ENCODE data around the gene OGA. TPM values are rescaled to one million over a fixed set of nuclear protein-coding genes. Genes with fewer than 3 reads are reported as not detected.

OGA gene
- total RNA-seq, 1 donor from 2014 or later: 125 TPM

DNA sequence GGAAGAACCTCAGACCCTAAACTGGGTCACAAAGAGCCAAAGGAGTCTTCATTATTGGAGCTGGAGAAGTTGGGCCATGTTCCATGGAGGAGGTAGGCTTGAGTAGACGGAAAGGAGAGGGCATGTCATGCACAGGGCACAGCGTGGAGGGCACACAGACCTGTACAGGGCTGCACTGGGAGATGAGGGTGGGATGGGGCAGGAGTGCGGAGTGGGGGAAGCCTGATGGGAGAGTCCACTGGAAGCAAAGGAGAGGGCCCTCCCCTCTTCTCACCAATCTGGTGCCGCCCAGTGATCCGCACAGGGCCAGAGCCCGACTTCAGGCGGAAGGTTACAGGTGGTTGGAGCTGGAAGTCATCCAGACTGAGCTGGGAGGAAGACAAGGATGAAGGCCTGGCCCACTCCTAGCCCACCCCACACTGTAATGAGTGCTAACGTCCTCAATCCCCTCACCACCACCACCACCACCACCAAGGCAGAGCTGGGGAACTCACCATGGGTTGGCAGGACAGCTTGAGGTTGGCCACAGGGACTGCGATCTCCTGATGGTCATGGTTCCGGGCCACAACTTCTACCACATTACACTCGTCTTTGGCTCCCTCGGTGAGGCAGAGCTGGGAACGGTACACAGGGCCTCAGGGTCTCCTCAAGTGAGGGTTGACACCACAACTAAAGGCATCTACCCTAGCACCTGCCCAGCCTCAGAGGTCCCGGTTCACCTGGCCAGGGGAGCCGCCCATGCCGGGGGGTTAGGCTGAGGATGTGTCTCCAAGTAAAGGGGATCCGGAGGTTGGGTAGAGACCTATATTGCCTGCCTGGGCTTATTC lies 36.0 kb downstream of the OGA start:
- DNase-seq (ENCODE audit: extremely low spot score in 2 of 2): no peak
- Histone ChIP-seq H3K9me3 (no peaks in the 10 kb centered on the region), H3K27ac (no peak overlapping the region), H3K4me3 (peak overlapping the region; percentile 53 to 70), H3K27me3 (no peaks in the 10 kb centered on the region), H3K36me3 (peaks cover 0 to 24% of the 10 kb centered on the region in 2 donors), H3K4me1 (peaks cover 62% of the 10 kb centered on the region)
- TF ChIP-seq POLR2A (IDR thresholded peaks at IDR 0.05): no peak
- TF ChIP-seq, protein P1, sequence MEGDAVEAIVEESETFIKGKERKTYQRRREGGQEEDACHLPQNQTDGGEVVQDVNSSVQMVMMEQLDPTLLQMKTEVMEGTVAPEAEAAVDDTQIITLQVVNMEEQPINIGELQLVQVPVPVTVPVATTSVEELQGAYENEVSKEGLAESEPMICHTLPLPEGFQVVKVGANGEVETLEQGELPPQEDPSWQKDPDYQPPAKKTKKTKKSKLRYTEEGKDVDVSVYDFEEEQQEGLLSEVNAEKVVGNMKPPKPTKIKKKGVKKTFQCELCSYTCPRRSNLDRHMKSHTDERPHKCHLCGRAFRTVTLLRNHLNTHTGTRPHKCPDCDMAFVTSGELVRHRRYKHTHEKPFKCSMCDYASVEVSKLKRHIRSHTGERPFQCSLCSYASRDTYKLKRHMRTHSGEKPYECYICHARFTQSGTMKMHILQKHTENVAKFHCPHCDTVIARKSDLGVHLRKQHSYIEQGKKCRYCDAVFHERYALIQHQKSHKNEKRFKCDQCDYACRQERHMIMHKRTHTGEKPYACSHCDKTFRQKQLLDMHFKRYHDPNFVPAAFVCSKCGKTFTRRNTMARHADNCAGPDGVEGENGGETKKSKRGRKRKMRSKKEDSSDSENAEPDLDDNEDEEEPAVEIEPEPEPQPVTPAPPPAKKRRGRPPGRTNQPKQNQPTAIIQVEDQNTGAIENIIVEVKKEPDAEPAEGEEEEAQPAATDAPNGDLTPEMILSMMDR (IDR thresholded peaks at IDR 0.05): no peak
- TF ChIP-seq POLR2AphosphoS5 (IDR thresholded peaks at IDR 0.05; ENCODE audit: insufficient read depth in 1 of 2, low read depth in 1 of 2): no peak
- intact Hi-C loops (cut with DNase I): no loop called here

DNA sequence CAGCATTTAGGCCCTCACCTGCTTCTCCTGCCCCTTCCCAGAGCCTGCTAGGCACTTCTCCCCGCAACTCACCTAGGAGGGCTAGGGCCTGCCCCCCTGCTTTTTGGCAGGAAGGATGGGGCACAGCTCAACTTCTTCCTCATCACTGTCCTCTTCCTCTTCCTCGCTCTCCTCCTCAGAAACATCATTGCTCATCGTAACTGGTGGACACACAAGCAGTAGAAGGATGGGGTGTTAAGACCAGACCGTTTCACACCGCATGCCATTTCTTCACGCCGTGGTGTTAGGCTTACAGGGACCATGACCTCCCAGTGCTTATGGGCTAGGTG lies 36.6 kb downstream of the OGA start:
- H3K4me3 ChIP-seq: no peak overlapping the region
- TF ChIP-seq POLR2AphosphoS5 (IDR thresholded peaks at IDR 0.05; ENCODE audit: insufficient read depth in 1 of 2, low read depth in 1 of 2) (no peak), POLR2A (IDR thresholded peaks at IDR 0.05) (no peak)
- TF ChIP-seq, protein P1 (IDR thresholded peaks at IDR 0.05): no peak
- no peak for DNase-seq (ENCODE audit: extremely low spot score in 2 of 2)
- H3K9me3 ChIP-seq: no peaks in the 10 kb centered on the region
- no peak overlapping the region for H3K27ac ChIP-seq
- no peaks in the 10 kb centered on the region for H3K27me3 ChIP-seq
- intact Hi-C loops (cut with DNase I): no loop called here
- peaks cover 62% of the 10 kb centered on the region for H3K4me1 ChIP-seq
- H3K36me3 ChIP-seq: peaks cover 0 to 18% of the 10 kb centered on the region in 2 donors

DNA sequence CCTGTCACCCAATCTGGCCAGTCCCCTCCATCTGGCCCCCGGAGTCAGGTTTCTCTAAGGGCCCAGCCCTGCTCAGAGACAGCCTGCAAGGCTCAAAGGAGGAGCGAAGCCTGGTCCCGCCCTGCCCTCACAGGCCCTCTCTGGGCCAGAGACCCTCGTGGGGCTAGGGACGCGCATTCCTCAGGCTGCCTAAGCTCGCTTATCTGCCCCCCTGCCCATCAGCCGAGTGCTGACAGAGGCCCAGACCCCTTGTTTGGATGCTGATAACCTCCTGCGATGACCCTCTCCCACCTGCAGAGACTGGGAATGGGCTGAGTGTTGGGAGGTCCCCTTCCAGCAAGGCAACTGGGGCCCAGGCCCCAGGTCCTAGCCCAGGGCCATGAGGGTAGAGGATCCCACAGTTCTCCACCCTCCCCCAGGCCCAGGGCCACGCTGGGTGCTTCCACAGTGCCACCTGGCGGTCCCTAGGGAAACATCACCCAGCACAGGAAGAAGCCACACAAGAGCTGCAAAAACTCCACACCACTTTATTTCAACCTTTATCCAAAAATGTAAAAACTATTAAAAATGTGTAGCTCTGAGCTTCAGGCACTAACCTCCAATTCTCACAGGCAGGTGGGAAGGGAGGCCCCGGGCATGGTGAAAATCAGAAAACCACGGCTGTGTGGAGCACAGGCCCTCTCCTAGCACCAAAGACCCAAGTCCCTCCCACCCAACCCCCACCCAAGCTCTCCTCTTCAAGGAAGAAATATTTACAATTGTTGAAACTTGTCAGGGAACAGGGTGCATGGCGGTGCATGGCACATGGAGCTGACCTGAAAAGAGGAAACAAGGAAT lies 37.2 kb downstream of the OGA start:
- Histone ChIP-seq H3K4me1 (peaks cover 67% of the 10 kb centered on the region), H3K9me3 (no peaks in the 10 kb centered on the region), H3K27me3 (no peaks in the 10 kb centered on the region), H3K36me3 (peaks cover 0 to 12% of the 10 kb centered on the region in 2 donors), H3K4me3 (no peak overlapping the region), H3K27ac (no peak overlapping the region)
- intact Hi-C loops (cut with DNase I): no loop called here
- no peak for DNase-seq (ENCODE audit: extremely low spot score in 2 of 2)
- TF ChIP-seq, protein P1 (IDR thresholded peaks at IDR 0.05): peak; percentile 55 to 58 (median 57)
- TF ChIP-seq POLR2A (IDR thresholded peaks at IDR 0.05): no peak

DNA sequence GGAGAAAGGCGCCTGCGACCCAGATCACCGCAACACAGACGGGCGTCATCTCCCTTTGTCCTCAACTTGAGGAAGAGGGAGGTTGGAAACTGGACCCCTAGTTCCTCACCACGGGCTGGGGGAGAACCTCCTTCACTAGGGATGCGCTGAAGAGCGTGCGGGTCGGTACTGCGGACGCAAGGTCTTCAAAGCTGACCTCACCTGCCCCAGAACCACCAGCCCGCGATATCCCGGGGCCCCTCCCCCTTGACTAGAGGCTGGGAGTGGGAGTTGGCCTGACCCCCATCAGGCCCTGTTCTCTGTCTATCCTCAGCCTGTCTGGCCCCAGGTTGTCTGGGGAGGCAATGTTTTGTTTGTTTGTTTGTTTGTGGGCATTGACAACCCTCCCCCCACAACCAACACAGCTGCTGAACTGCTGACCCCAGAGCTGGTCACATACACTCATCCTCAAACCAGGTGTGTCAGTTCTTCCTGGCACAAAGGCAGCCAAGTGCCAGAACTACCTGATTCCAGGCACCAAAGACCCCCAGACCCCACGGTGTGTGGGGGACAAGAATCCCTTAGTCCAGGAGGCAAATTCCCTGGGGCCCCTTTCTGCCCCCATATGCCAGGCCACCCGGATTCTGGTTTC lies 37.9 kb downstream of the OGA start:
- intact Hi-C loops (cut with DNase I): no loop called here
- Histone ChIP-seq H3K27me3 (peaks cover 3% of the 10 kb centered on the region), H3K4me3 (peak overlapping the region; percentile 40 to 49), H3K4me1 (peaks cover 70% of the 10 kb centered on the region), H3K27ac (no peak overlapping the region), H3K36me3 (peaks cover 0 to 6% of the 10 kb centered on the region in 2 donors), H3K9me3 (no peaks in the 10 kb centered on the region)
- DNase-seq (ENCODE audit: extremely low spot score in 2 of 2): no peak
- TF ChIP-seq, protein P1 (IDR thresholded peaks at IDR 0.05): peak in 1 of 3 experiments; percentile 12
- TF ChIP-seq POLR2A (IDR thresholded peaks at IDR 0.05) (no peak), POLR2AphosphoS5 (IDR thresholded peaks at IDR 0.05; ENCODE audit: insufficient read depth in 1 of 2, low read depth in 1 of 2) (peak in 1 of 2 donors; percentile 1)
